ENCODE data around the gene NCCRP1. TPM values are rescaled to one million over a fixed set of nuclear protein-coding genes. Genes with fewer than 3 reads are reported as not detected.
"Not testable (repeated sequence)": the region's sequence is repeated elsewhere in the genome, so short reads cannot be mapped to it uniquely, and the experiment has no call there.

NCCRP1 gene
- total RNA-seq, 4 donors from 2014 or later: not detected

DNA sequence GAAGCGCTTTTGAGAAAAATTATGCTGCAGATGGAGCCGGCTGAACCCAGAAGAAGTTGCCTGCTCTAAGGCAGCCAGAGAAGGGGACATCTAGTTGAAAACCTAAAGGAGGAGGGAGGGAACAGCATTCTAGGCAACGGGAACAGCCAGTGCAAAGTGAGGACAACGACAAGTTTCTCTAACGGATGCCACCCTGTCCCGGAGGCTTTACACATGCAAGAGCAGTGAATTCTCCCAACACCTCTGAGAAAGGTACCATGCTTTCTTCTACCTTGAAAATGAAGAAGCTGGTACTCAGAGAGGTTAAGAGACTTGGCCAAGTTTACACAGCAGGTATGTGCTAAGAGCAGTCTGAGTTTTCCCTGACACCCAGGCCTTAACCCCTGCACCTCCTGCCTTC lies 42.2 kb downstream of the NCCRP1 start:
- no peak overlapping the region for H3K27ac ChIP-seq
- DNase-seq (ENCODE audit: low spot score in 2 of 2): no peak
- H3K4me1 ChIP-seq: peaks cover 0 to 3% (median 0%) of the 10 kb centered on the region in 4 donors
- WGBS, 2 donors: 83% methylated on average over 6 of the region's 6 CpGs
- peaks cover 0 to 42% of the 10 kb centered on the region in 2 donors for H3K27me3 ChIP-seq
- no peaks in the 10 kb centered on the region for H3K36me3 ChIP-seq
- no peak overlapping the region for H3K4me3 ChIP-seq
- no peaks in the 10 kb centered on the region for H3K9me3 ChIP-seq
- TF ChIP-seq, protein P1, sequence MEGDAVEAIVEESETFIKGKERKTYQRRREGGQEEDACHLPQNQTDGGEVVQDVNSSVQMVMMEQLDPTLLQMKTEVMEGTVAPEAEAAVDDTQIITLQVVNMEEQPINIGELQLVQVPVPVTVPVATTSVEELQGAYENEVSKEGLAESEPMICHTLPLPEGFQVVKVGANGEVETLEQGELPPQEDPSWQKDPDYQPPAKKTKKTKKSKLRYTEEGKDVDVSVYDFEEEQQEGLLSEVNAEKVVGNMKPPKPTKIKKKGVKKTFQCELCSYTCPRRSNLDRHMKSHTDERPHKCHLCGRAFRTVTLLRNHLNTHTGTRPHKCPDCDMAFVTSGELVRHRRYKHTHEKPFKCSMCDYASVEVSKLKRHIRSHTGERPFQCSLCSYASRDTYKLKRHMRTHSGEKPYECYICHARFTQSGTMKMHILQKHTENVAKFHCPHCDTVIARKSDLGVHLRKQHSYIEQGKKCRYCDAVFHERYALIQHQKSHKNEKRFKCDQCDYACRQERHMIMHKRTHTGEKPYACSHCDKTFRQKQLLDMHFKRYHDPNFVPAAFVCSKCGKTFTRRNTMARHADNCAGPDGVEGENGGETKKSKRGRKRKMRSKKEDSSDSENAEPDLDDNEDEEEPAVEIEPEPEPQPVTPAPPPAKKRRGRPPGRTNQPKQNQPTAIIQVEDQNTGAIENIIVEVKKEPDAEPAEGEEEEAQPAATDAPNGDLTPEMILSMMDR (IDR thresholded peaks at IDR 0.05): no peak
- TF ChIP-seq EP300 (IDR thresholded peaks at IDR 0.05): no peak
- TF ChIP-seq POLR2A (IDR thresholded peaks at IDR 0.05): no peak

DNA sequence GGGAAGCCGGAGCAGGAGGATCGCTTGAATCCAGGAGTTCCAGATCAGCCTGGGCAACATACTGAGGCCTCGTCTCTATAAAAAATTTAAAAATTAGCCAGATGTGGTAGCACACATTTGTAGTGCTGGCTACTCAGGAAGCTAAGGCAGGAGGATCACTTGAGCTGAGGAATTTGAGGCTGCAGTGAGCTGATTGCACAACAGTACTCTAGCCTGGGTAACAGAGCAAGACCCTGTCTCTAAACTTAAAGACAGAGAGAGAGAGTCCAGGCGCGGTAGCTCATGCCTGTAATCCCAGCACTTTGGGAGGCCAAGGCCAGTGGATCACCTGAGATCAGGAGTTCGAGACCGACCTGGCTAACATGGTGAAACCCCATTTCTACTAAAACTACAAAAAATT lies 43.7 kb downstream of the NCCRP1 start:
- Histone ChIP-seq H3K27me3 (peaks cover 0 to 45% of the 10 kb centered on the region in 2 donors), H3K27ac (no peak overlapping the region), H3K4me1 (peaks cover 0 to 3% (median 0%) of the 10 kb centered on the region in 4 donors), H3K4me3 (no peak overlapping the region), H3K9me3 (no peaks in the 10 kb centered on the region), H3K36me3 (no peaks in the 10 kb centered on the region)
- DNase-seq (ENCODE audit: low spot score in 2 of 2): no peak
- WGBS, 2 donors: 84 to 91% methylated on average over 7 of the region's 7 CpGs
- TF ChIP-seq, protein P1 (IDR thresholded peaks at IDR 0.05): no peak
- no peak for TF ChIP-seq POLR2A (IDR thresholded peaks at IDR 0.05)
- no peak for TF ChIP-seq EP300 (IDR thresholded peaks at IDR 0.05)

DNA sequence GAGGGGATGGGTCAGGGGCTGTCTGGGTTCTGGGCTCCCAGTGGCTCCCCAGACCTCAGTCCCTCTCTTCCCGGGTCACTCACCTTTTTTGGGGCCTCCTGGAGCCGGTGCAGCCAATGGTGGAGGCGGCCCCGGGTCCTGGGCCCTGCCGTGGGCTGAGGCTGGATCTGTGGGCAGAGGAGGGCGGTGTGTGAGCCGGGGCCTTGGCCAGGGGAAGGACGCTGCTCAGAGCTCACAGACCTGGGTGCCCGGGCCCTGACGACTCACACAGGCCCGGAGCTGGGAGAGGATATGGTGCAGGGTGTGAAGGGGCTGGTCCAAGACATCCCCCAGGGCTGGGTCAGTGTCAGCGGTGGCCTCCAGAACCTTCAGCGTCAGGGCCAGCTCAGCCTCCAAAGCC lies 47.0 kb downstream of the NCCRP1 start:
- not testable (repeated sequence) for H3K27ac ChIP-seq; DNase-seq (ENCODE audit: low spot score in 2 of 2); H3K36me3 ChIP-seq; H3K9me3 ChIP-seq; H3K4me3 ChIP-seq
- H3K4me1 ChIP-seq: peaks cover 0 to 14% (median 4%) of the 10 kb centered on the region in 4 donors
- 77 to 84% methylated on average over 8 to 10 of the region's 13 CpGs for WGBS, 2 donors
- H3K27me3 ChIP-seq: peaks cover 0 to 59% of the 10 kb centered on the region in 2 donors

DNA sequence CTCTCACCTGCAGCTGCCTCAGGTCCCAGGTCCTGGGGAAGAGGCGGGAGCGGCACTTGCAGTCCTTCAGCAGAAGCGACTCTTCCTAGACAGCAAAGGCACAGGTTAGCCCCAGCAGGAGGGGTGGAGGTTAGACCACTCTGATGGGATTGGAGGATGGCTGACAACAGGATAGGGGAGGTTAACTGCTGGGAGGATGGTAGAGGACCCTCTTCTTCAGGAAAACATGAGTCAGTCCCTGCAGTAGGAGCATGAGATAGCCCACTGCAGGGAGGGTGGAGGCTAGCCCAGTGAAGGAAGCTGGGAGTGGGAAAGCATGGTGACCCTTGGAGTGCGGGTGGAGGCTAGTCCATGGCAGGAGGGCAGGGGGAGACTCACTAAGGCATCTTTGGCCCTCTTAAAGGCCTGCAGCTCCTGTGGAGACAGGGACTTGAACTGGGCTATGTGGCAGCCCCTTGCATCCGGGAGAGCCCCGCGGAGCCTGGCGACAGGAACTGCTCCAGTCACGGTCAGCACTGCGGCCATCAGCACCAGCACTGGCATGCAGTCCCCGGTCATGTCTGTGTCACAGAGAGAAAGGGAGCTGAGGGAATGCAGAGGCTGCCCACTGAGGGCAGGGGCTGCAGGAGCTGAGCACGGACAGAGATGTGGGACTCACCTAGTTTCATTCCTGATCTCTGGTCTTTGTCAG lies 47.8 kb downstream of the NCCRP1 start, which contains the start of gene IFNL3:
TSS of gene IFNL3 (minus strand) at position 597 of the 691 bp plus-strand sequence. CDS start at position 558, 39 bp downstream.
- not testable (repeated sequence) for DNase-seq (ENCODE audit: low spot score in 2 of 2); H3K4me3 ChIP-seq; H3K36me3 ChIP-seq; H3K9me3 ChIP-seq; H3K27ac ChIP-seq
- H3K4me1 ChIP-seq: peaks cover 0 to 14% (median 4%) of the 10 kb centered on the region in 4 donors
- WGBS, 2 donors: 81 to 86% methylated on average over 6 to 8 of the region's 12 CpGs
- H3K27me3 ChIP-seq: peaks cover 0 to 59% of the 10 kb centered on the region in 2 donors

DNA sequence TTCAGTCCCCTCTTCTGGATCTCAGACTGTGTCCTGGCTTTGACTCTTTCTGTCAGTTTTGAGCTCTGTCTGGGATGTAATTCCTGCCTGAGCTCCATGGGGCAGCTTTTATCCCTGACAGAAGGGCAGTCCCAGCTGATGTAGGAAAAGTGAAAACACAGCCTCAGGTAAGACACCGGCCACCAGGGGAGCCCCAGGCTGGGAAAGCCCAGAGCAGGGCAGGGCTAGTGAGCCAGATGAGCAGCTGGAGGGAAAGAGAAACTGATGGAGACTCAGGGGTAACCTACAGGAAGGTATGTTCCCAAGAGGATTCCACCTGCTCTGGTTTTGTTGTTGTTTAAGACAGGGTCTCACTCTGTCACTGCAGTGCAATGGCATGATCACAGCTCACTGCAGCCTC lies 48.4 kb downstream of the NCCRP1 start:
- Histone ChIP-seq H3K27me3 (peaks cover 0 to 65% of the 10 kb centered on the region in 2 donors), H3K4me1 (peaks cover 0 to 14% (median 4%) of the 10 kb centered on the region in 4 donors)
- not testable (repeated sequence) for H3K9me3 ChIP-seq; H3K4me3 ChIP-seq; H3K27ac ChIP-seq; H3K36me3 ChIP-seq; DNase-seq (ENCODE audit: low spot score in 2 of 2)
- no CpG with 5 or more reads among the region's 1 CpG for WGBS, 2 donors

DNA sequence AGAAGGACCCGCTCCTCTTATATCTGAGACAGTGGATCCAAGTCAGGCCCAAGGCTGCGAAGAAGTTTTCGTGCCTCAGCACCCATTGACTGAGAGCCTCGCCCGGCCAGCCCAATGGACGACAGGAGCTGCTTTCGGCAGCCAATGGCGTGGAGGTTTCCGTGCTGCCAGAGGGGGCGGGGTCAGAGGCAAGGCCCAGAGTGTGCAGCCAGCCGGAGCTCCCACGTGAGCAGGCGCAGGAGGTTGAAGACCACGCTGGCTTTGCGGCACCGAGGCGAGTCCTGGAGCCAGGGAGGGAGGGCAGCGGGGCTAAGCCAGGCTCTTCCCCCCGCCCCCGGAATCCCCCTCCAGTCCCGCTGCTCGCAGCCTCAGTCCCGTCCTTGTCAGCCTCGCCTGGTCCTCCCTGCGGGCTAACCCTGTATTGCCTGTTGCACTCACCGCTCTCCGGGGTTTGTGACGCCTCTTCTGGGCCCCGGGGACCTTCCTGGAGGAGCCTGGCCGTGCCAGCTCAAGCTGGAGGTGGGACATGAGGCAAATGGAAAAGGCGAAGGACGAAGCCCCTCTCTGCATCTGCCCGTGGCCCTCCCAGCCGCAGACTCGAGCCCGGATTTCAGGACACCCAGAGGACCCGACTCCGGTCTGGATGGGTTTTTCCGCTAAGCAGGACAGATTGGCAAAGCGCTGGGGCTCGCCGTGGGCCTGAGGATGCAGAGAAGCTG lies 50.3 kb downstream of the NCCRP1 start:
- Histone ChIP-seq H3K4me1 (peaks cover 0 to 14% (median 4%) of the 10 kb centered on the region in 4 donors), H3K27ac (no peak overlapping the region), H3K36me3 (no peaks in the 10 kb centered on the region), H3K9me3 (no peaks in the 10 kb centered on the region), H3K4me3 (peak overlapping the region in 1 of 4 donors; percentile 7), H3K27me3 (peaks cover 0 to 64% of the 10 kb centered on the region in 2 donors)
- 11 to 13% methylated on average over 23 to 29 of the region's 42 CpGs for WGBS, 2 donors
- no peak for TF ChIP-seq EP300 (IDR thresholded peaks at IDR 0.05)
- TF ChIP-seq, protein P1 (IDR thresholded peaks at IDR 0.05): no peak
- no peak for TF ChIP-seq POLR2A (IDR thresholded peaks at IDR 0.05)
- no peak for DNase-seq (ENCODE audit: low spot score in 2 of 2)
